HepG2 (cell line): ENCODE data around the gene CLPTM1. TPM values are rescaled to one million over a fixed set of nuclear protein-coding genes. Genes with fewer than 3 reads are reported as not detected.

Experiments used
- ATAC-seq: fragments of 200-7000 bp; cut with Tn5 transposase; 3 replicates; pipeline ENCODE4 v1.9.1; 2020; ENCODE audit warnings: mild to moderate bottlenecking, moderate library complexity
- BruUV-seq: library from RNA; stranded (reverse); fragments of 400-500 nt; replicated peaks from 2 replicates; lab custom pipeline; 2021; lab: Mats Ljungman, UMichigan
- CTCF ChIA-PET: fragments of 300-600 bp; formaldehyde crosslinking; extraction: SDS; loops from one replicate; lab custom pipeline; 2021; ENCODE audit warnings: low total read pairs, inconsistent platforms, low intra/inter-chr PET ratio; lab: Yijun Ruan, JAX
- POLR2A ChIA-PET: fragments of 350-600 bp; sonication (Branson Sonifier 250); formaldehyde crosslinking; loops from one replicate; lab custom pipeline; 2020; ENCODE audit warnings: antibody characterized with exemption, inconsistent platforms; lab: Yijun Ruan, JAX
- DNase-seq: peaks from one replicate; pipeline ENCODE4 v3.0.0-alpha.2; 2015; ENCODE audit warnings: low spot score
- FAIRE-seq: peaks from 3 replicates; lab custom pipeline; 2011; peaks lifted over from hg19 to GRCh38; lab: Jason Lieb, UNC
- H2AFZ ChIP-seq: one replicate; pipeline ENCODE4 v1.6.1; 2011; ENCODE audit warnings: low read length, inconsistent platforms
- H3K27ac ChIP-seq: fragments of 300-600 bp; 3 replicates; pipeline ENCODE4 v1.8.0; 2011; ENCODE audit warnings: mixed run types, mild to moderate bottlenecking, mixed read lengths, low read length, inconsistent platforms; ENCODE audit not compliant: insufficient read depth; ENCODE audit errors: extremely low read length
- H3K27me3 ChIP-seq, 2 experiments: fragments of 200-600 bp in 1 of 2; 2 replicates in 1 of 2; 3 replicates in 1 of 2; pipeline versions ENCODE4 v1.6.0 to v1.8.0; 2011; ENCODE audit warnings: low read length in 2 of 2, mild to moderate bottlenecking in 2 of 2, moderate library complexity in 2 of 2, inconsistent platforms in 1 of 2; ENCODE audit not compliant: insufficient read depth in 2 of 2, control insufficient read depth in 1 of 2
- H3K36me3 ChIP-seq, 2 experiments: fragments of 200-600 bp in 1 of 2; replicated peaks in 1 of 2; 2 replicates in 1 of 2; 3 replicates in 1 of 2; pipeline versions ENCODE4 v1.5.1 to v1.8.0; 2011; ENCODE audit warnings: low read length in 2 of 2, inconsistent platforms in 1 of 2; ENCODE audit not compliant: insufficient read depth in 2 of 2, control insufficient read depth in 1 of 2
- H3K4me1 ChIP-seq: 2 replicates; pipeline ENCODE4 v1.5.1; 2012; ENCODE audit warnings: low read length, inconsistent platforms; ENCODE audit not compliant: insufficient read depth
- H3K4me2 ChIP-seq: 2 replicates; pipeline ENCODE4 v1.6.0; 2011; ENCODE audit warnings: low read depth, low read length, inconsistent platforms
- H3K4me3 ChIP-seq, 3 experiments: fragments of 200-600 bp in 1 of 3; sonication (generic), shearing (Covaris generic) in 1 of 3; replicated peaks in 1 of 3; 2 replicates each; pipeline ENCODE4 v1.5.1; 2011 to 2016; ENCODE audit warnings: low read length in 3 of 3, inconsistent platforms in 2 of 3, low read depth in 2 of 3, mild to moderate bottlenecking in 2 of 3, control low read depth in 1 of 3, mixed read lengths in 1 of 3; ENCODE audit not compliant: insufficient read depth in 1 of 3
- H3K79me2 ChIP-seq: one replicate; pipeline ENCODE4 v1.6.1; 2011; ENCODE audit warnings: low read length, inconsistent platforms; ENCODE audit not compliant: insufficient read depth
- H3K9ac ChIP-seq: 2 replicates; pipeline ENCODE4 v1.6.0; 2011; ENCODE audit warnings: mild to moderate bottlenecking, low read depth, low read length, inconsistent platforms; ENCODE audit not compliant: insufficient read depth
- H3K9me3 ChIP-seq: 2 replicates; pipeline ENCODE4 v1.5.1; 2012; ENCODE audit warnings: mild to moderate bottlenecking, low read length
- H4K20me1 ChIP-seq: 2 replicates; pipeline ENCODE4 v1.6.0; 2011; ENCODE audit warnings: inconsistent platforms, mild to moderate bottlenecking, low read length, moderate library complexity; ENCODE audit not compliant: insufficient read depth
- EED ChIP-seq: sonication (generic); formaldehyde crosslinking; IDR thresholded peaks from 2 replicates; pipeline ENCODE4 v1.5.0; 2020; ENCODE audit warnings: mild to moderate bottlenecking, missing genetic modification reagents
- ELF1 ChIP-seq: sonication (generic); formaldehyde crosslinking; IDR thresholded peaks from 2 replicates; pipeline ENCODE4 v1.4.0; 2020; ENCODE audit warnings: missing genetic modification reagents
- ERF ChIP-seq: IDR thresholded peaks from 2 replicates; pipeline ENCODE4 v1.6.1; 2018; ENCODE audit warnings: missing biosample characterization, missing genetic modification reagents
- HOXA7 ChIP-seq: sonication (generic); formaldehyde crosslinking; IDR thresholded peaks from 2 replicates; pipeline ENCODE4 v1.8.1; 2022; ENCODE audit warnings: mild to moderate bottlenecking, missing genetic modification reagents, moderate library complexity
- KDM5B ChIP-seq: sonication (generic); formaldehyde crosslinking; IDR thresholded peaks from 2 replicates; pipeline ENCODE4 v1.4.0; 2020; ENCODE audit warnings: missing genetic modification reagents, mild to moderate bottlenecking, borderline replicate concordance
- MTF1 ChIP-seq: sonication (generic); formaldehyde crosslinking; IDR thresholded peaks from 2 replicates; pipeline ENCODE4 v1.5.0; 2020; ENCODE audit warnings: missing genetic modification reagents
- POLR2A ChIP-seq, 2 experiments: IDR thresholded peaks; 2 replicates each; pipeline ENCODE4 v1.6.1; 2011; ENCODE audit warnings: low read depth in 2 of 2, low read length in 2 of 2, mild to moderate bottlenecking in 1 of 2, moderate library complexity in 1 of 2; ENCODE audit not compliant: insufficient read depth in 1 of 2
- RARG ChIP-seq: sonication (generic); formaldehyde crosslinking; IDR thresholded peaks from 2 replicates; pipeline ENCODE4 v1.4.0; 2020; ENCODE audit warnings: low read depth, mild to moderate bottlenecking, missing genetic modification reagents
- SIN3A ChIP-seq: IDR thresholded peaks from 2 replicates; pipeline ENCODE4 v1.6.1; 2011; ENCODE audit warnings: low read depth, mild to moderate bottlenecking, control low read depth, low read length, borderline replicate concordance
- SMC3 ChIP-seq: IDR thresholded peaks from 2 replicates; pipeline ENCODE4 v1.6.1; 2011; ENCODE audit warnings: low read length, improper control_type of control experiment
- SUZ12 ChIP-seq: fragments of 150-350 bp; IDR thresholded peaks from 2 replicates; pipeline ENCODE4 v1.6.1; 2014; ENCODE audit warnings: low read depth, low read length
- TBX3 ChIP-seq: fragments of 450-650 bp; IDR thresholded peaks from 2 replicates; pipeline ENCODE4 v1.6.1; 2017; ENCODE audit warnings: antibody characterized with exemption, mild to moderate bottlenecking, inconsistent platforms, borderline replicate concordance
- ZKSCAN8 ChIP-seq: IDR thresholded peaks from 2 replicates; pipeline ENCODE4 v1.6.1; 2016; ENCODE audit warnings: borderline replicate concordance, missing genetic modification reagents, missing compliant biosample characterization
- ZNF143 ChIP-seq: sonication (generic); formaldehyde crosslinking; IDR thresholded peaks from 2 replicates; pipeline ENCODE4 v1.4.0; 2020; ENCODE audit warnings: missing genetic modification reagents
- ZNF546 ChIP-seq: sonication (generic); formaldehyde crosslinking; conservative IDR thresholded peaks from 2 replicates; pipeline ENCODE4 v1.8.1; 2023; ENCODE audit warnings: mild to moderate bottlenecking, missing genetic modification reagents
- WGBS: methylation state at CpG from one replicate; pipeline ENCODE4 v1.1.6; 2017; ENCODE audit warnings: low lambda C conversion rate; 5-methylcytosine and 5-hydroxymethylcytosine counted together
- in situ Hi-C: cut with HindIII; loops from 2 replicates; pipeline ENCODE4 v1.10.0; 2017; ENCODE audit warnings: low pct_unique_long_range_greater_than_20kb; ENCODE audit not compliant: extremely low pct_ligation_motif_present
- intact Hi-C: fragments of 100-400 bp; cut with micrococcal nuclease; formaldehyde crosslinking; loops from one replicate; pipeline ENCODE4 v1.10.0; 2022; ENCODE audit not compliant: unreplicated experiment
- polyA plus RNA-seq, 8 experiments: library from polyadenylated mRNA; depleted of rRNA in 3 of 8; stranded (reverse) in 7 of 8; unstranded in 1 of 8; fragments of >200 nt; fragmentation: Illumina TruSeq in 4 of 8; extraction: Trizol in 4 of 8; gene quantifications; 2 replicates each; pipeline versions ENCODE4 v1.2.1 to v1.2.3, GENCODE V29; 2011 to 2016; ENCODE audit warnings: low read depth in 4 of 8, missing spikeins in 1 of 8, mixed read lengths in 1 of 8; ENCODE audit not compliant: insufficient read depth in 1 of 8
- total RNA-seq, 5 experiments: library from RNA; depleted of rRNA; stranded (reverse); fragments of >200 nt; fragmentation: Illumina TruSeq; extraction: Trizol; gene quantifications; 2 replicates each; pipeline ENCODE4 v1.2.3, GENCODE V29; 2016; ENCODE audit warnings: low read depth in 1 of 5
- TF ChIP-seq, protein P1 (sequence below), 2 experiments: IDR thresholded peaks; 2 replicates each; pipeline ENCODE4 v1.6.1; 2011 to 2012; ENCODE audit warnings: low read length in 2 of 2, borderline replicate concordance in 1 of 2, low read depth in 1 of 2, mild to moderate bottlenecking in 1 of 2, moderate library complexity in 1 of 2
- TF ChIP-seq, protein P2 (sequence below): sonication (generic); formaldehyde crosslinking; IDR thresholded peaks from 2 replicates; pipeline ENCODE4 v1.9.0; 2021; ENCODE audit warnings: missing genetic modification reagents, borderline replicate concordance
- TF ChIP-seq, protein P3 (sequence below): sonication (generic); formaldehyde crosslinking; IDR thresholded peaks from 2 replicates; pipeline ENCODE4 v1.4.0; 2020; ENCODE audit warnings: missing genetic modification reagents, mild to moderate bottlenecking, borderline replicate concordance

The CLPTM1 gene
- total and polyA plus RNA-seq, 2 of the 13 experiments (the other 11 are each of a cell fraction or from before 2014, with no cell fraction given), result 34.9 to 42.8 TPM

DNA sequence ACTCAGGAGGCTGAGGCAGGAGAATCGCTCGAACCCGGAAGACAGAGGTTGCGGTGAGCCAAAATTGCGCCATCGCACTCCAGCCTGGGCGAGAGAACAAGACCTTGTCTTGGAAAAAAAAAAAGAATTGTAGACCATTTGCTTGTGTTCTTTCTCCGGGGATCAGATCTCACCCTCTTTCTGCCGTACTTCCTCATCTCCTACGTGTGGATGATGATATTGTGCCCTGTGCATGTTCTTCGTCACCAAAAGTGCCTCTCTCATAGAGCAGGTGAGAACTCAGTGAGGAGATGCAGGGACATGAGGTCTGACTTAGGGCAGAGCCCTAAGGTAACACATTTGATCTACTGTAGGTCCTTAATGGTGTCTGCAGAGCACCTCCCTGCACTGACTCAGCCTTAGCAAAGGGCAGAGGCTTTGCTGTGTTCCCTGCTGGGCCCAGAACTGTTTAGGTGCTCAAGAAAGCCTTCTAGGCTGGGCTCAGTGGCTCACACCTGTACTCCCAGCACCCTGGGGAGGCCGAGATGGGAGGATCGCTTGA lies 8.1 kb upstream of the CLPTM1 start:
- BruUV-seq, result no TSS peak
- Histone ChIP-seq H3K4me3 (peak overlapping the region; percentile 79 to 86 (median 86)), H3K79me2 (peaks cover 28% of the 10 kb centered on the region), H3K4me1 (peaks cover 84% of the 10 kb centered on the region), H4K20me1 (no peaks in the 10 kb centered on the region), H3K9ac (peak overlapping the region; percentile 88), H3K36me3 (peaks cover 4 to 7% of the 10 kb centered on the region in 2 experiments), H3K27me3 (no peaks in the 10 kb centered on the region; a peak in 1 of 5 replicates), H3K4me2 (peak overlapping the region; percentile 87), H2AFZ (no peak overlapping the region), H3K9me3 (no peaks in the 10 kb centered on the region), H3K27ac (peak overlapping the region; percentile 89)
- intact Hi-C loops (no loop called here), in situ Hi-C loops (loop anchor here (5.0 kb wide), 1 partner anchor 35 kb away; the partner anchor contains the start of gene APOC1)
- DNase-seq (no peak), ATAC-seq (no peak), FAIRE-seq (no peak)
- WGBS, result 19% methylated on average over 11 of the region's 13 CpGs
- ChIA-PET CTCF (no interaction called here), POLR2A (interaction anchor here (1.5 to 7.3 kb wide), 9 partner anchors 8 to 43 kb away, joined by 3 to 119 read pairs (median 52); partner anchors contain the start of genes APOC1 and APOE)
- TF ChIP-seq, protein P1, sequence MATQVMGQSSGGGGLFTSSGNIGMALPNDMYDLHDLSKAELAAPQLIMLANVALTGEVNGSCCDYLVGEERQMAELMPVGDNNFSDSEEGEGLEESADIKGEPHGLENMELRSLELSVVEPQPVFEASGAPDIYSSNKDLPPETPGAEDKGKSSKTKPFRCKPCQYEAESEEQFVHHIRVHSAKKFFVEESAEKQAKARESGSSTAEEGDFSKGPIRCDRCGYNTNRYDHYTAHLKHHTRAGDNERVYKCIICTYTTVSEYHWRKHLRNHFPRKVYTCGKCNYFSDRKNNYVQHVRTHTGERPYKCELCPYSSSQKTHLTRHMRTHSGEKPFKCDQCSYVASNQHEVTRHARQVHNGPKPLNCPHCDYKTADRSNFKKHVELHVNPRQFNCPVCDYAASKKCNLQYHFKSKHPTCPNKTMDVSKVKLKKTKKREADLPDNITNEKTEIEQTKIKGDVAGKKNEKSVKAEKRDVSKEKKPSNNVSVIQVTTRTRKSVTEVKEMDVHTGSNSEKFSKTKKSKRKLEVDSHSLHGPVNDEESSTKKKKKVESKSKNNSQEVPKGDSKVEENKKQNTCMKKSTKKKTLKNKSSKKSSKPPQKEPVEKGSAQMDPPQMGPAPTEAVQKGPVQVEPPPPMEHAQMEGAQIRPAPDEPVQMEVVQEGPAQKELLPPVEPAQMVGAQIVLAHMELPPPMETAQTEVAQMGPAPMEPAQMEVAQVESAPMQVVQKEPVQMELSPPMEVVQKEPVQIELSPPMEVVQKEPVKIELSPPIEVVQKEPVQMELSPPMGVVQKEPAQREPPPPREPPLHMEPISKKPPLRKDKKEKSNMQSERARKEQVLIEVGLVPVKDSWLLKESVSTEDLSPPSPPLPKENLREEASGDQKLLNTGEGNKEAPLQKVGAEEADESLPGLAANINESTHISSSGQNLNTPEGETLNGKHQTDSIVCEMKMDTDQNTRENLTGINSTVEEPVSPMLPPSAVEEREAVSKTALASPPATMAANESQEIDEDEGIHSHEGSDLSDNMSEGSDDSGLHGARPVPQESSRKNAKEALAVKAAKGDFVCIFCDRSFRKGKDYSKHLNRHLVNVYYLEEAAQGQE (IDR thresholded peaks at IDR 0.05; ENCODE audit: borderline replicate concordance in 1 of 2, low read depth in 1 of 2, low read length in 2 of 2), result no peak
- TF ChIP-seq ERF (CRISPR knock-in tag) (no peak), SMC3 (no peak), HOXA7 (no peak), SUZ12 (no peak), EED (CRISPR knock-in tag) (no peak), ZNF143 (CRISPR knock-in tag) (no peak), MTF1 (CRISPR knock-in tag) (no peak), RARG (CRISPR knock-in tag) (no peak), KDM5B (CRISPR knock-in tag) (no peak), ELF1 (CRISPR knock-in tag) (peak; percentile 75), ZKSCAN8 (no peak), TBX3 (no peak), SIN3A (peak; percentile 43; the same call in 1 of the 2 replicates), ZNF546 (CRISPR knock-in tag) (no peak), POLR2A (IDR thresholded peaks at IDR 0.05; ENCODE audit: insufficient read depth in 1 of 2, low read depth in 2 of 2, low read length in 2 of 2) (0 out of 4 replicates have a peak, but pooled peaks of 1 of the 2 experiments have one; percentile 29)
- TF ChIP-seq, protein P2, sequence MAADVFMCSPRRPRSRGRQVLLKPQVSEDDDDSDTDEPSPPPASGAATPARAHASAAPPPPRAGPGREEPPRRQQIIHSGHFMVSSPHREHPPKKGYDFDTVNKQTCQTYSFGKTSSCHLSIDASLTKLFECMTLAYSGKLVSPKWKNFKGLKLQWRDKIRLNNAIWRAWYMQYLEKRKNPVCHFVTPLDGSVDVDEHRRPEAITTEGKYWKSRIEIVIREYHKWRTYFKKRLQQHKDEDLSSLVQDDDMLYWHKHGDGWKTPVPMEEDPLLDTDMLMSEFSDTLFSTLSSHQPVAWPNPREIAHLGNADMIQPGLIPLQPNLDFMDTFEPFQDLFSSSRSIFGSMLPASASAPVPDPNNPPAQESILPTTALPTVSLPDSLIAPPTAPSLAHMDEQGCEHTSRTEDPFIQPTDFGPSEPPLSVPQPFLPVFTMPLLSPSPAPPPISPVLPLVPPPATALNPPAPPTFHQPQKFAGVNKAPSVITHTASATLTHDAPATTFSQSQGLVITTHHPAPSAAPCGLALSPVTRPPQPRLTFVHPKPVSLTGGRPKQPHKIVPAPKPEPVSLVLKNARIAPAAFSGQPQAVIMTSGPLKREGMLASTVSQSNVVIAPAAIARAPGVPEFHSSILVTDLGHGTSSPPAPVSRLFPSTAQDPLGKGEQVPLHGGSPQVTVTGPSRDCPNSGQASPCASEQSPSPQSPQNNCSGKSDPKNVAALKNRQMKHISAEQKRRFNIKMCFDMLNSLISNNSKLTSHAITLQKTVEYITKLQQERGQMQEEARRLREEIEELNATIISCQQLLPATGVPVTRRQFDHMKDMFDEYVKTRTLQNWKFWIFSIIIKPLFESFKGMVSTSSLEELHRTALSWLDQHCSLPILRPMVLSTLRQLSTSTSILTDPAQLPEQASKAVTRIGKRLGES (CRISPR knock-in tag), result no peak
- TF ChIP-seq, protein P3, sequence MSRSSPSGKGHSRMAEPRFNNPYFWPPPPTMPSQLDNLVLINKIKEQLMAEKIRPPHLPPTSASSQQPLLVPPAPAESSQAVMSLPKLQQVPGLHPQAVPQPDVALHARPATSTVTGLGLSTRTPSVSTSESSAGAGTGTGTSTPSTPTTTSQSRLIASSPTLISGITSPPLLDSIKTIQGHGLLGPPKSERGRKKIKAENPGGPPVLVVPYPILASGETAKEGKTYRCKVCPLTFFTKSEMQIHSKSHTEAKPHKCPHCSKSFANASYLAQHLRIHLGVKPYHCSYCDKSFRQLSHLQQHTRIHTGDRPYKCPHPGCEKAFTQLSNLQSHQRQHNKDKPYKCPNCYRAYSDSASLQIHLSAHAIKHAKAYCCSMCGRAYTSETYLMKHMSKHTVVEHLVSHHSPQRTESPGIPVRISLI (CRISPR knock-in tag), result 0 out of 2 replicates have a peak, but pooled peaks have one; percentile 20
